HL-60 (cell line): ENCODE data around the gene HMCES.

Source experiments
- DNase-seq, 2 experiments: peaks; one replicate each; pipeline ENCODE4 v3.0.0-alpha.2; 2010 to 2020; ENCODE audit warnings: low read depth in 1 of 2, low spot score in 1 of 2
- H3K27ac ChIP-seq: fragments of 250-450 bp; sonication (Bioruptor Pico); replicated peaks from 2 replicates; pipeline ENCODE4 v1.5.1; 2020; ENCODE audit warnings: mild to moderate bottlenecking, moderate library complexity
- H3K27me3 ChIP-seq: fragments of 250-450 bp; sonication (Bioruptor Pico); 2 replicates; pipeline ENCODE4 v1.5.1; 2021; ENCODE audit warnings: mild to moderate bottlenecking, moderate library complexity; ENCODE audit not compliant: insufficient read depth, poor library complexity, severe bottlenecking
- H3K4me3 ChIP-seq: replicated peaks from 2 replicates; pipeline ENCODE4 v1.5.1; 2011; ENCODE audit warnings: mild to moderate bottlenecking, control low read depth, low read length; ENCODE audit not compliant: insufficient read depth
- GABPA ChIP-seq: IDR thresholded peaks from 2 replicates; pipeline ENCODE4 v1.6.1; 2012; ENCODE audit warnings: low read depth
- POLR2AphosphoS5 ChIP-seq: IDR thresholded peaks from 2 replicates; pipeline ENCODE4 v1.6.1; 2012; ENCODE audit warnings: low read depth
- SPI1 ChIP-seq: IDR thresholded peaks from 2 replicates; pipeline ENCODE4 v1.6.1; 2012; ENCODE audit warnings: low read depth, mild to moderate bottlenecking, borderline replicate concordance
- TF ChIP-seq, protein P1 (sequence below): IDR thresholded peaks from 2 replicates; pipeline ENCODE4 v1.6.1; 2012; ENCODE audit warnings: low read depth; ENCODE audit not compliant: insufficient replicate concordance
- TF ChIP-seq, protein P2 (sequence below): IDR thresholded peaks from one replicate; pipeline ENCODE4 v1.5.1; 2011; ENCODE audit warnings: low read length, control low read depth, inconsistent platforms; ENCODE audit not compliant: insufficient read depth

HMCES gene

DNA sequence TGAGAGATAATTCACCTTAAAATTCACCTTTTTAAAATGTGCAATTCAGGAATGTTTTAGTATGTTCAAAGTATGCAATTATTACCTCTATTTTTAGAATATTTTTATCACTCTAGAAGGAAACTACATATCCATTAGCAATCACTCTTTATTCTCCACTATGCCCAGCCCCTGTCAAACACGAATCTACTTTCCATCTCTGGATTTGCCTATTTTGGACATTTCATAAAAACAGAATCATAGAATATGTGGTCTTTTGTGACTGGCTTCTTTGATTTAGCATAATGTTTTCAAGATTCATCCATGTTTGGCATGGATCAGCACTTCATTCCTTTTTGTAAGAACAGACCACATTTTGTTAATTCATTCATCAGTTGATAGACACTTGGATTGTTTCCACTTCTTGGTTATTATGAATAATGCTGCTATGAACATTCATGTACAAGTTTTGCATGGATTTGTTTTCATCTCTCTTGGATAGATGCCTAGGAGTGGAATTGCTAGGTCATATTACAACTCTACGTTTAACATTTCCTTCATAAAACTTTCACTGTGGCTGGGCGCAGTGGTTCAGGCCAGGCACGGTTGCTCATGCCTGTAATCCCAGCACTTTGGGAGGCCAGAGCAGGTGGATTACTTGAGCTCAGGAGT is 12.7 kb downstream of the HMCES start:
- no peak overlapping the region for H3K4me3 ChIP-seq
- no peak for DNase-seq
- no peaks in the 10 kb centered on the region for H3K27me3 ChIP-seq
- H3K27ac ChIP-seq, result no peak overlapping the region
- no peak for TF ChIP-seq SPI1
- TF ChIP-seq POLR2AphosphoS5, result no peak
- TF ChIP-seq, protein P1, sequence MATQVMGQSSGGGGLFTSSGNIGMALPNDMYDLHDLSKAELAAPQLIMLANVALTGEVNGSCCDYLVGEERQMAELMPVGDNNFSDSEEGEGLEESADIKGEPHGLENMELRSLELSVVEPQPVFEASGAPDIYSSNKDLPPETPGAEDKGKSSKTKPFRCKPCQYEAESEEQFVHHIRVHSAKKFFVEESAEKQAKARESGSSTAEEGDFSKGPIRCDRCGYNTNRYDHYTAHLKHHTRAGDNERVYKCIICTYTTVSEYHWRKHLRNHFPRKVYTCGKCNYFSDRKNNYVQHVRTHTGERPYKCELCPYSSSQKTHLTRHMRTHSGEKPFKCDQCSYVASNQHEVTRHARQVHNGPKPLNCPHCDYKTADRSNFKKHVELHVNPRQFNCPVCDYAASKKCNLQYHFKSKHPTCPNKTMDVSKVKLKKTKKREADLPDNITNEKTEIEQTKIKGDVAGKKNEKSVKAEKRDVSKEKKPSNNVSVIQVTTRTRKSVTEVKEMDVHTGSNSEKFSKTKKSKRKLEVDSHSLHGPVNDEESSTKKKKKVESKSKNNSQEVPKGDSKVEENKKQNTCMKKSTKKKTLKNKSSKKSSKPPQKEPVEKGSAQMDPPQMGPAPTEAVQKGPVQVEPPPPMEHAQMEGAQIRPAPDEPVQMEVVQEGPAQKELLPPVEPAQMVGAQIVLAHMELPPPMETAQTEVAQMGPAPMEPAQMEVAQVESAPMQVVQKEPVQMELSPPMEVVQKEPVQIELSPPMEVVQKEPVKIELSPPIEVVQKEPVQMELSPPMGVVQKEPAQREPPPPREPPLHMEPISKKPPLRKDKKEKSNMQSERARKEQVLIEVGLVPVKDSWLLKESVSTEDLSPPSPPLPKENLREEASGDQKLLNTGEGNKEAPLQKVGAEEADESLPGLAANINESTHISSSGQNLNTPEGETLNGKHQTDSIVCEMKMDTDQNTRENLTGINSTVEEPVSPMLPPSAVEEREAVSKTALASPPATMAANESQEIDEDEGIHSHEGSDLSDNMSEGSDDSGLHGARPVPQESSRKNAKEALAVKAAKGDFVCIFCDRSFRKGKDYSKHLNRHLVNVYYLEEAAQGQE, result no peak
- TF ChIP-seq, protein P2, sequence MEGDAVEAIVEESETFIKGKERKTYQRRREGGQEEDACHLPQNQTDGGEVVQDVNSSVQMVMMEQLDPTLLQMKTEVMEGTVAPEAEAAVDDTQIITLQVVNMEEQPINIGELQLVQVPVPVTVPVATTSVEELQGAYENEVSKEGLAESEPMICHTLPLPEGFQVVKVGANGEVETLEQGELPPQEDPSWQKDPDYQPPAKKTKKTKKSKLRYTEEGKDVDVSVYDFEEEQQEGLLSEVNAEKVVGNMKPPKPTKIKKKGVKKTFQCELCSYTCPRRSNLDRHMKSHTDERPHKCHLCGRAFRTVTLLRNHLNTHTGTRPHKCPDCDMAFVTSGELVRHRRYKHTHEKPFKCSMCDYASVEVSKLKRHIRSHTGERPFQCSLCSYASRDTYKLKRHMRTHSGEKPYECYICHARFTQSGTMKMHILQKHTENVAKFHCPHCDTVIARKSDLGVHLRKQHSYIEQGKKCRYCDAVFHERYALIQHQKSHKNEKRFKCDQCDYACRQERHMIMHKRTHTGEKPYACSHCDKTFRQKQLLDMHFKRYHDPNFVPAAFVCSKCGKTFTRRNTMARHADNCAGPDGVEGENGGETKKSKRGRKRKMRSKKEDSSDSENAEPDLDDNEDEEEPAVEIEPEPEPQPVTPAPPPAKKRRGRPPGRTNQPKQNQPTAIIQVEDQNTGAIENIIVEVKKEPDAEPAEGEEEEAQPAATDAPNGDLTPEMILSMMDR, result no peak
- no peak for TF ChIP-seq GABPA

DNA sequence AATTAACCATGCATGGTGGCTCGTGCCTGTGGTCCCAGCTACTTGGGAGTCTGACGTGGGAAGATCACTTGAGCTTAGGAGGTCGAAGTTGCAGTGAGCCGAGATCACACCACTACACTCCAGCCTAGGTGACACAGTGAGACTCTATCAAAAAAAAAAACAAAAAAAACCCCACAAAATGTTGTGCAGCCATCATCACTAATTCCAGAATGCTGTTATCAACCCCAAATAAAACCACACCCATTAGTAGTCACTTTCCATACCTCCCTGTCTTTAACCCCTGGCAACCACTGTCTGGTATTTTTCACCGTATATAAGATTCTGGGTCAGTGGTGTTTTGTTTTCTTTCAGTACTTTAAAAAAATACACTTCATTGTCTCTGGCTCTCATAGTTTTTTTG is 16.6 kb downstream of the HMCES start:
- Histone ChIP-seq H3K27me3 (no peaks in the 10 kb centered on the region), H3K4me3 (no peak overlapping the region), H3K27ac (no peak overlapping the region)
- TF ChIP-seq, protein P1, result no peak
- TF ChIP-seq SPI1 (no peak), POLR2AphosphoS5 (no peak), GABPA (no peak)
- TF ChIP-seq, protein P2, result no peak
- no peak for DNase-seq

DNA sequence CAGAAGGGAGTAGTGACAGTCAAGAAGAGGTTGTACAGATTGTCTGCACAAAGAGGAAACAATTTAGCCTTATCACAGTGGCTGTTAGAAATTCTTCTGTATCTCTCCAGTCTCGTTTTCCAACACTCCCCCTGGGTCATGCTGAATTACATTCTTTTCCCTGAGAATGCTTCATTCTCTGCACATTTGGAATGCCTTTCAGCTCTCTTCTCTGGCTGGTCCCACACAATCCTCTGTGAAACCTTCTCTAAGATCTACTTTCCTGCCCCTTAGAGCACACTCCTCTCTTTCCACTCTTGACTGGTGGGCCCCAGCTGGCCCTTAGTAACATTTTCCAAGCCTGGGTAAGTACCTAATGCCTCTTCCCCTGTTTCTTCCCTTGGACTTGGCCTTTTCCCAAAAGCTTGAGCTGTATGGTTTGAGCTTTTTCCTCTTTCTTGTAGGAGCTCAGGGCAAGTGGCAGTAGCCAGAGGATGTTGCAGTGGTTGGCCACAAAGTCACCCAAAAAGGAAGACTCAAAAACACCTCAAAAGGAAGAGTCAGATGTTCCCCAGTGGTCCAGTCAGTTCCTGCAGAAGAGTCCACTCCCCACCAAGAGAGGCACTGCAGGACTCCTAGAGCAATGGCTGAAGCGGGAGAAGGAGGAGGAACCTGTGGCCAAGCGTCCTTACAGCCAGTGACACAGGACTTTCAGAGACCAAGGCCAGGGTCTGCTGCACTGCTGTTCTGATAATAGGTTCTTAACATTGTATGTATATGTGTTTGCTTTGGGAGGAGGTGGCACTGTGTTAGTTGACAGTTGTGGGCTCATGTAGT is 25.7 kb downstream of the HMCES start:
- no peak for TF ChIP-seq POLR2AphosphoS5
- TF ChIP-seq, protein P1, result no peak
- TF ChIP-seq, protein P2, result no peak
- TF ChIP-seq GABPA, result no peak
- no peak for TF ChIP-seq SPI1
- Histone ChIP-seq H3K27me3 (no peaks in the 10 kb centered on the region), H3K27ac (peak overlapping the region; percentile 25), H3K4me3 (no peak overlapping the region)
- DNase-seq, result peak in 1 of 2 experiments; percentile 55
